ENCODE results near the gene SLC39A7. TPM values are rescaled to one million over a fixed set of nuclear protein-coding genes. Genes with fewer than 3 reads are reported as not detected.
A peak's percentile ranks its signal among the peaks of the same experiment; 100 is the strongest.

The SLC39A7 gene
- total and polyA plus RNA-seq, 2 of the 13 experiments (the other 11 are each of a cell fraction or from before 2014, with no cell fraction given) = 142 to 229 TPM

DNA sequence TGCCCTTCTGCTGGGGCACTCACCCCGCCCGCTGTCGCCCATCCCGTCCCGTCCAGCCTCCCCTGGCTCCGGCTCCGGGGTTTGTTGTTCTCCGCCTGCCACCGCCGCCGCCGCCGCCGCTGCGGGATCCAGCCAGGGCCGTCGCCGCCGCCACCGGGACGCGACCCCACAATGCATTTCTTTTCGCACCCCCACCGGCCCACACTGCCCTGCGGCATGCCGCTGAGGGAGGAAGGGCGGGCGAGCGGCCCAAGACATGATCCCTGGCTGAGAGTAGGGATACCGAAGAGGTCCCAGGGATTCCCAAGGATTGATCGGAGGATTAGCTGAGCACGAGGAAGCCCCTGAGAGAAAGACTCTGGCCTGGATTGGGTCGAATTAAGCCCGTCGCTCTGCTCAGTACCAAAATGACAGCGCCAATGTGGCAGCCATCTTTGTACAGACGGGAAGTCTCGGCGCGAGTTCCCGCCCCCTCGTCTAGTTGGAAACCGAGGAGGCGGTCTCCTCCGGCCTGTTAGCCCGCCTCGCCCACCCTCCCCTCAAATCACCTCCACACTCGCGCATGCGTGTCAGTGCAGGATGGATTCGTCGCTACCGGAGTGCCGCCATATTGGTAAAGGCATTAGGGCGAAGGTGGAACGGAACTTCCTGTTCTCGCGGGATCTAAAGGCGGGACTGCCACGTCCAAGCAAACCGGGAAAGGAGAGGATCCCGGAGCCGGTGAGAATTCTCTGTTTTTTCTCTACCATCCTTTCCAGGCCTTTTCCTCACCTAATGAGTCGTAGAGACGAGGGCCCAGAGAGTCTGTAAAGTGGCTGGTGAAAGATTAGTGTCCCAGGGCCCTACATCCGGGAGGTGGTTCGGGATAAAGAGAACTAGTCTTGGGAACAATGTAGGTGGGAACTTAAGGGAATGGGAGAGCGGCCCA lies at the start of gene SLC39A7, which contains the start of gene RXRB (continued):
- TF ChIP-seq, protein P1, sequence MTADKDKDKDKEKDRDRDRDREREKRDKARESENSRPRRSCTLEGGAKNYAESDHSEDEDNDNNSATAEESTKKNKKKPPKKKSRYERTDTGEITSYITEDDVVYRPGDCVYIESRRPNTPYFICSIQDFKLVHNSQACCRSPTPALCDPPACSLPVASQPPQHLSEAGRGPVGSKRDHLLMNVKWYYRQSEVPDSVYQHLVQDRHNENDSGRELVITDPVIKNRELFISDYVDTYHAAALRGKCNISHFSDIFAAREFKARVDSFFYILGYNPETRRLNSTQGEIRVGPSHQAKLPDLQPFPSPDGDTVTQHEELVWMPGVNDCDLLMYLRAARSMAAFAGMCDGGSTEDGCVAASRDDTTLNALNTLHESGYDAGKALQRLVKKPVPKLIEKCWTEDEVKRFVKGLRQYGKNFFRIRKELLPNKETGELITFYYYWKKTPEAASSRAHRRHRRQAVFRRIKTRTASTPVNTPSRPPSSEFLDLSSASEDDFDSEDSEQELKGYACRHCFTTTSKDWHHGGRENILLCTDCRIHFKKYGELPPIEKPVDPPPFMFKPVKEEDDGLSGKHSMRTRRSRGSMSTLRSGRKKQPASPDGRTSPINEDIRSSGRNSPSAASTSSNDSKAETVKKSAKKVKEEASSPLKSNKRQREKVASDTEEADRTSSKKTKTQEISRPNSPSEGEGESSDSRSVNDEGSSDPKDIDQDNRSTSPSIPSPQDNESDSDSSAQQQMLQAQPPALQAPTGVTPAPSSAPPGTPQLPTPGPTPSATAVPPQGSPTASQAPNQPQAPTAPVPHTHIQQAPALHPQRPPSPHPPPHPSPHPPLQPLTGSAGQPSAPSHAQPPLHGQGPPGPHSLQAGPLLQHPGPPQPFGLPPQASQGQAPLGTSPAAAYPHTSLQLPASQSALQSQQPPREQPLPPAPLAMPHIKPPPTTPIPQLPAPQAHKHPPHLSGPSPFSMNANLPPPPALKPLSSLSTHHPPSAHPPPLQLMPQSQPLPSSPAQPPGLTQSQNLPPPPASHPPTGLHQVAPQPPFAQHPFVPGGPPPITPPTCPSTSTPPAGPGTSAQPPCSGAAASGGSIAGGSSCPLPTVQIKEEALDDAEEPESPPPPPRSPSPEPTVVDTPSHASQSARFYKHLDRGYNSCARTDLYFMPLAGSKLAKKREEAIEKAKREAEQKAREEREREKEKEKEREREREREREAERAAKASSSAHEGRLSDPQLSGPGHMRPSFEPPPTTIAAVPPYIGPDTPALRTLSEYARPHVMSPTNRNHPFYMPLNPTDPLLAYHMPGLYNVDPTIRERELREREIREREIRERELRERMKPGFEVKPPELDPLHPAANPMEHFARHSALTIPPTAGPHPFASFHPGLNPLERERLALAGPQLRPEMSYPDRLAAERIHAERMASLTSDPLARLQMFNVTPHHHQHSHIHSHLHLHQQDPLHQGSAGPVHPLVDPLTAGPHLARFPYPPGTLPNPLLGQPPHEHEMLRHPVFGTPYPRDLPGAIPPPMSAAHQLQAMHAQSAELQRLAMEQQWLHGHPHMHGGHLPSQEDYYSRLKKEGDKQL (CRISPR knock-in tag; IDR thresholded peaks at IDR 0.05; ENCODE audit: low read depth) = peak; percentile 58; the same call in 1 of the 2 replicates
- TF ChIP-seq ZNF549 (CRISPR knock-in tag; IDR thresholded peaks at IDR 0.05) = 0 out of 2 replicates have a peak, but pooled peaks have one; percentile 40
- no peak for TF ChIP-seq NCOA5 (CRISPR knock-in tag; IDR thresholded peaks at IDR 0.05)
- TF ChIP-seq ZNF883 (CRISPR knock-in tag; IDR thresholded peaks at IDR 0.05; ENCODE audit: not compliant biosample characterization) = peak; percentile 97
- peak; percentile 89 for TF ChIP-seq ZNF274 (CRISPR knock-in tag; IDR thresholded peaks at IDR 0.05)
- TF ChIP-seq ZNF282 (IDR thresholded peaks at IDR 0.05; ENCODE audit: partially characterized antibody) = no peak
- TF ChIP-seq MAZ (IDR thresholded peaks at IDR 0.05; ENCODE audit: borderline replicate concordance, low read depth, low read length) = no peak; the same call in 1 of the 2 replicates
- peak; percentile 99 for TF ChIP-seq MAZ (CRISPR knock-in tag; IDR thresholded peaks at IDR 0.05; ENCODE audit: low read depth)
- TF ChIP-seq, protein P2, sequence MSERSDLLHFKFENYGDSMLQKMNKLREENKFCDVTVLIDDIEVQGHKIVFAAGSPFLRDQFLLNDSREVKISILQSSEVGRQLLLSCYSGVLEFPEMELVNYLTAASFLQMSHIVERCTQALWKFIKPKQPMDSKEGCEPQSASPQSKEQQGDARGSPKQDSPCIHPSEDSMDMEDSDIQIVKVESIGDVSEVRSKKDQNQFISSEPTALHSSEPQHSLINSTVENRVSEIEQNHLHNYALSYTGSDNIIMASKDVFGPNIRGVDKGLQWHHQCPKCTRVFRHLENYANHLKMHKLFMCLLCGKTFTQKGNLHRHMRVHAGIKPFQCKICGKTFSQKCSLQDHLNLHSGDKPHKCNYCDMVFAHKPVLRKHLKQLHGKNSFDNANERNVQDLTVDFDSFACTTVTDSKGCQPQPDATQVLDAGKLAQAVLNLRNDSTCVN (CRISPR knock-in tag; IDR thresholded peaks at IDR 0.05; ENCODE audit: borderline replicate concordance) = peak; percentile 72
- TF ChIP-seq ATF7-NPFF (CRISPR knock-in tag; IDR thresholded peaks at IDR 0.05; ENCODE audit: low read depth) = no peak; the same call in 1 of the 2 replicates
- TF ChIP-seq, protein P3, sequence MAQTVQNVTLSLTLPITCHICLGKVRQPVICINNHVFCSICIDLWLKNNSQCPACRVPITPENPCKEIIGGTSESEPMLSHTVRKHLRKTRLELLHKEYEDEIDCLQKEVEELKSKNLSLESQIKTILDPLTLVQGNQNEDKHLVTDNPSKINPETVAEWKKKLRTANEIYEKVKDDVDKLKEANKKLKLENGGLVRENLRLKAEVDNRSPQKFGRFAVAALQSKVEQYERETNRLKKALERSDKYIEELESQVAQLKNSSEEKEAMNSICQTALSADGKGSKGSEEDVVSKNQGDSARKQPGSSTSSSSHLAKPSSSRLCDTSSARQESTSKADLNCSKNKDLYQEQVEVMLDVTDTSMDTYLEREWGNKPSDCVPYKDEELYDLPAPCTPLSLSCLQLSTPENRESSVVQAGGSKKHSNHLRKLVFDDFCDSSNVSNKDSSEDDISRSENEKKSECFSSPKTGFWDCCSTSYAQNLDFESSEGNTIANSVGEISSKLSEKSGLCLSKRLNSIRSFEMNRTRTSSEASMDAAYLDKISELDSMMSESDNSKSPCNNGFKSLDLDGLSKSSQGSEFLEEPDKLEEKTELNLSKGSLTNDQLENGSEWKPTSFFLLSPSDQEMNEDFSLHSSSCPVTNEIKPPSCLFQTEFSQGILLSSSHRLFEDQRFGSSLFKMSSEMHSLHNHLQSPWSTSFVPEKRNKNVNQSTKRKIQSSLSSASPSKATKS (CRISPR knock-in tag; IDR thresholded peaks at IDR 0.05) = no peak
- TF ChIP-seq, protein P4, sequence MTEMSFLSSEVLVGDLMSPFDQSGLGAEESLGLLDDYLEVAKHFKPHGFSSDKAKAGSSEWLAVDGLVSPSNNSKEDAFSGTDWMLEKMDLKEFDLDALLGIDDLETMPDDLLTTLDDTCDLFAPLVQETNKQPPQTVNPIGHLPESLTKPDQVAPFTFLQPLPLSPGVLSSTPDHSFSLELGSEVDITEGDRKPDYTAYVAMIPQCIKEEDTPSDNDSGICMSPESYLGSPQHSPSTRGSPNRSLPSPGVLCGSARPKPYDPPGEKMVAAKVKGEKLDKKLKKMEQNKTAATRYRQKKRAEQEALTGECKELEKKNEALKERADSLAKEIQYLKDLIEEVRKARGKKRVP (CRISPR knock-in tag; IDR thresholded peaks at IDR 0.05) = peak in 1 of 2 experiments; percentile 37; a peak in 1 of 4 replicates
- TF ChIP-seq ZNF552 (CRISPR knock-in tag; IDR thresholded peaks at IDR 0.05; ENCODE audit: borderline replicate concordance) = no peak; the same call in 1 of the 2 replicates
- TF ChIP-seq ZNF773 (CRISPR knock-in tag; IDR thresholded peaks at IDR 0.05; ENCODE audit: borderline replicate concordance) = peak; percentile 72; the same call in 1 of the 2 replicates
- peak; percentile 62; the same call in 1 of the 2 replicates for TF ChIP-seq ZNF367 (CRISPR knock-in tag; IDR thresholded peaks at IDR 0.05; ENCODE audit: borderline replicate concordance)
- peak; percentile 94 for TF ChIP-seq SKI (IDR thresholded peaks at IDR 0.05; ENCODE audit: partially characterized antibody)
- no peak for TF ChIP-seq ZNF660 (CRISPR knock-in tag; IDR thresholded peaks at IDR 0.05; ENCODE audit: borderline replicate concordance, low read depth)
- TF ChIP-seq YY1 (IDR thresholded peaks at IDR 0.05; ENCODE audit: insufficient read depth, insufficient replicate concordance, low read depth, low read length) = peak; percentile 99
